Trophoblast cell (in vitro differentiated cells and primary cell): ENCODE data around the gene ZNF304.

Experiments
- DNase-seq, 2 donors: peaks; one replicate each; pipeline ENCODE4 v3.0.0-alpha.2; 2016
- H2AFZ ChIP-seq: 2 replicates; pipeline ENCODE4 v1.6.1; 2013; ENCODE audit warnings: low read length, moderate library complexity, mild to moderate bottlenecking; ENCODE audit not compliant: insufficient read depth, poor library complexity
- H2AK5ac ChIP-seq: 2 replicates; pipeline ENCODE4 v1.6.1; 2013; ENCODE audit warnings: mild to moderate bottlenecking, low read length
- H2BK120ac ChIP-seq: 2 replicates; pipeline ENCODE4 v1.6.1; 2013; ENCODE audit warnings: low read length, mild to moderate bottlenecking, moderate library complexity; ENCODE audit not compliant: insufficient read depth, poor library complexity
- H2BK12ac ChIP-seq: 2 replicates; pipeline ENCODE4 v1.6.1; 2013; ENCODE audit warnings: mild to moderate bottlenecking, low read length, moderate library complexity
- H2BK5ac ChIP-seq: 2 replicates; pipeline ENCODE4 v1.6.1; 2013; ENCODE audit warnings: low read length, low read depth, moderate library complexity, mild to moderate bottlenecking; ENCODE audit not compliant: poor library complexity
- H3K14ac ChIP-seq: 2 replicates; pipeline ENCODE4 v1.6.1; 2013; ENCODE audit warnings: mild to moderate bottlenecking, low read length
- H3K18ac ChIP-seq: 2 replicates; pipeline ENCODE4 v1.6.1; 2013; ENCODE audit warnings: mild to moderate bottlenecking, low read length
- H3K23ac ChIP-seq: 2 replicates; pipeline ENCODE4 v1.6.1; 2013; ENCODE audit warnings: low read length
- H3K27ac ChIP-seq: 2 replicates; pipeline ENCODE4 v1.5.1; 2013; ENCODE audit warnings: low read depth, mild to moderate bottlenecking, inconsistent platforms, low read length, moderate library complexity
- H3K27me3 ChIP-seq: 2 replicates; pipeline ENCODE4 v1.6.1; 2013; ENCODE audit warnings: inconsistent platforms, mild to moderate bottlenecking, low read length, moderate library complexity; ENCODE audit not compliant: insufficient read depth
- H3K36me3 ChIP-seq, 2 experiments: 1 replicate in 1 of 2; 2 replicates in 1 of 2; pipeline ENCODE4 v1.6.1; 2013; ENCODE audit warnings: low read length in 2 of 2, mild to moderate bottlenecking in 2 of 2, moderate library complexity in 1 of 2; ENCODE audit not compliant: insufficient read depth in 2 of 2, control insufficient read depth in 1 of 2
- H3K4ac ChIP-seq: 2 replicates; pipeline ENCODE4 v1.6.1; 2013; ENCODE audit warnings: low read depth, mild to moderate bottlenecking, low read length, moderate library complexity
- H3K4me1 ChIP-seq, 2 experiments: 1 replicate in 1 of 2; 2 replicates in 1 of 2; pipeline ENCODE4 v1.6.1; 2013; ENCODE audit warnings: low read length in 2 of 2, mild to moderate bottlenecking in 2 of 2, moderate library complexity in 1 of 2; ENCODE audit not compliant: insufficient read depth in 2 of 2, control insufficient read depth in 1 of 2
- H3K4me2 ChIP-seq: 2 replicates; pipeline ENCODE4 v1.6.1; 2013; ENCODE audit warnings: inconsistent platforms, mild to moderate bottlenecking, low read length, moderate library complexity
- H3K4me3 ChIP-seq: 2 replicates; pipeline ENCODE4 v1.5.1; 2013; ENCODE audit warnings: mild to moderate bottlenecking, low read depth, low read length, inconsistent platforms
- H3K79me1 ChIP-seq: one replicate; pipeline ENCODE4 v1.6.1; 2013; ENCODE audit warnings: low read length
- H3K79me2 ChIP-seq: 2 replicates; pipeline ENCODE4 v1.6.1; 2013; ENCODE audit warnings: low read length, mild to moderate bottlenecking; ENCODE audit not compliant: control insufficient read depth, insufficient read depth, poor library complexity
- H3K9ac ChIP-seq: 2 replicates; pipeline ENCODE4 v1.6.1; 2013; ENCODE audit warnings: mild to moderate bottlenecking, low read length
- H3K9me3 ChIP-seq: 2 replicates; pipeline ENCODE4 v1.6.1; 2013; ENCODE audit warnings: low read depth, mild to moderate bottlenecking, control low read depth, inconsistent platforms, low read length; ENCODE audit not compliant: insufficient read depth
- H4K12ac ChIP-seq: 2 replicates; pipeline ENCODE4 v1.6.1; 2013; ENCODE audit warnings: low read depth, mild to moderate bottlenecking, low read length, moderate library complexity
- H4K8ac ChIP-seq: 2 replicates; pipeline ENCODE4 v1.6.1; 2013; ENCODE audit warnings: low read depth, mild to moderate bottlenecking, low read length, moderate library complexity
- H4K91ac ChIP-seq: one replicate; pipeline ENCODE4 v1.6.1; 2013; ENCODE audit warnings: low read depth, mild to moderate bottlenecking, low read length, moderate library complexity
- WGBS: extraction: QIAGEN DNeasy Blood & Tissue Kit; methylation state at CpG from one replicate; pipeline ENCODE4 v1.1.7; 2013; ENCODE audit warnings: missing lambda C conversion rate; ENCODE audit not compliant: insufficient read length, insufficient coverage; ENCODE audit errors: extremely low coverage; 5-methylcytosine and 5-hydroxymethylcytosine counted together

ZNF304 gene

GRCh38 chr19:57324992-57325391 is 26.1 kb upstream of the ZNF304 start:
- H3K27me3 ChIP-seq: no peaks in the 10 kb centered on the region
- no peak overlapping the region for H2BK5ac ChIP-seq
- no peak overlapping the region for H2BK120ac ChIP-seq
- no peak overlapping the region for H3K23ac ChIP-seq
- H3K14ac ChIP-seq: no peak overlapping the region
- no peak overlapping the region for H3K27ac ChIP-seq
- no peak overlapping the region for H3K4me2 ChIP-seq
- H3K79me2 ChIP-seq: peaks cover 8% of the 10 kb centered on the region
- no peak overlapping the region for H2BK12ac ChIP-seq
- H2AK5ac ChIP-seq: no peak overlapping the region
- H3K4ac ChIP-seq: no peak overlapping the region
- H4K12ac ChIP-seq: no peak overlapping the region
- DNase-seq: no peak
- H3K4me3 ChIP-seq: no peak overlapping the region
- H4K91ac ChIP-seq: no peak overlapping the region
- peaks cover 31 to 49% of the 10 kb centered on the region in 2 experiments for H3K36me3 ChIP-seq
- no peak overlapping the region for H3K9ac ChIP-seq
- no peak overlapping the region for H4K8ac ChIP-seq
- peaks cover 6 to 8% of the 10 kb centered on the region in 2 experiments for H3K4me1 ChIP-seq
- H2AFZ ChIP-seq: no peak overlapping the region
- peaks cover 5% of the 10 kb centered on the region for H3K79me1 ChIP-seq
- no peak overlapping the region for H3K18ac ChIP-seq
- H3K9me3 ChIP-seq: peaks cover 2% of the 10 kb centered on the region

- no peak overlapping the region for H3K4me3 ChIP-seq
- H4K12ac ChIP-seq: no peak overlapping the region
- H3K23ac ChIP-seq: no peak overlapping the region
- no peak overlapping the region for H2BK12ac ChIP-seq
- no peak overlapping the region for H4K91ac ChIP-seq
- no peak overlapping the region for H2BK5ac ChIP-seq
- no peak overlapping the region for H3K9ac ChIP-seq
- H3K4me2 ChIP-seq: no peak overlapping the region
- peaks cover 2% of the 10 kb centered on the region for H3K9me3 ChIP-seq
- H3K4me1 ChIP-seq: no peaks in the 10 kb centered on the region
- H3K27ac ChIP-seq: no peak overlapping the region
- WGBS: no CpG with 5 or more reads among the region's 8 CpGs
- H2AK5ac ChIP-seq: no peak overlapping the region
- H4K8ac ChIP-seq: no peak overlapping the region
- H3K14ac ChIP-seq: no peak overlapping the region
- H3K79me2 ChIP-seq: no peaks in the 10 kb centered on the region
- DNase-seq: no peak
- H2AFZ ChIP-seq: no peak overlapping the region
- H3K79me1 ChIP-seq: no peaks in the 10 kb centered on the region
- peaks cover 31 to 49% of the 10 kb centered on the region in 2 experiments for H3K36me3 ChIP-seq
- no peak overlapping the region for H2BK120ac ChIP-seq
- H3K4ac ChIP-seq: no peak overlapping the region
- H3K18ac ChIP-seq: no peak overlapping the region
- no peaks in the 10 kb centered on the region for H3K27me3 ChIP-seq
Measured at GRCh38 chr19:57327993-57328392, 23.1 kb upstream of the ZNF304 start.

GRCh38 chr19:57334191-57334590 is 16.9 kb upstream of the ZNF304 start:
- no peak overlapping the region for H2AK5ac ChIP-seq
- H3K79me2 ChIP-seq: no peaks in the 10 kb centered on the region
- H2BK120ac ChIP-seq: no peak overlapping the region
- no peak overlapping the region for H2BK12ac ChIP-seq
- no peak overlapping the region for H3K27ac ChIP-seq
- H3K4me1 ChIP-seq: no peaks in the 10 kb centered on the region
- H3K9me3 ChIP-seq: peaks cover 2% of the 10 kb centered on the region
- no peak overlapping the region for H2BK5ac ChIP-seq
- H3K23ac ChIP-seq: no peak overlapping the region
- no peak overlapping the region for H4K8ac ChIP-seq
- no peak overlapping the region for H3K14ac ChIP-seq
- WGBS: no CpG with 5 or more reads among the region's 4 CpGs
- H3K4ac ChIP-seq: no peak overlapping the region
- no peaks in the 10 kb centered on the region for H3K36me3 ChIP-seq
- H3K4me3 ChIP-seq: no peak overlapping the region
- H4K12ac ChIP-seq: no peak overlapping the region
- H3K4me2 ChIP-seq: no peak overlapping the region
- no peak overlapping the region for H4K91ac ChIP-seq
- H3K18ac ChIP-seq: no peak overlapping the region
- DNase-seq: peak; percentile 94 to 98
- no peaks in the 10 kb centered on the region for H3K79me1 ChIP-seq
- H3K9ac ChIP-seq: no peak overlapping the region
- H3K27me3 ChIP-seq: no peaks in the 10 kb centered on the region
- no peak overlapping the region for H2AFZ ChIP-seq

- no peak overlapping the region for H3K4me2 ChIP-seq
- no peak overlapping the region for H4K91ac ChIP-seq
- H2AK5ac ChIP-seq: no peak overlapping the region
- H2BK12ac ChIP-seq: no peak overlapping the region
- H4K12ac ChIP-seq: no peak overlapping the region
- WGBS: no CpG with 5 or more reads among the region's 3 CpGs
- H3K4me3 ChIP-seq: no peak overlapping the region
- no peak overlapping the region for H3K18ac ChIP-seq
- no peaks in the 10 kb centered on the region for H3K27me3 ChIP-seq
- H3K36me3 ChIP-seq: no peaks in the 10 kb centered on the region
- H4K8ac ChIP-seq: no peak overlapping the region
- no peak overlapping the region for H3K9ac ChIP-seq
- H2BK5ac ChIP-seq: no peak overlapping the region
- no peak overlapping the region for H3K23ac ChIP-seq
- no peak overlapping the region for H3K14ac ChIP-seq
- H2AFZ ChIP-seq: no peak overlapping the region
- no peaks in the 10 kb centered on the region for H3K79me2 ChIP-seq
- DNase-seq: no peak
- H2BK120ac ChIP-seq: no peak overlapping the region
- no peak overlapping the region for H3K4ac ChIP-seq
- H3K4me1 ChIP-seq: no peaks in the 10 kb centered on the region
- no peaks in the 10 kb centered on the region for H3K79me1 ChIP-seq
- H3K9me3 ChIP-seq: peaks cover 2% of the 10 kb centered on the region
- H3K27ac ChIP-seq: no peak overlapping the region
Measured at GRCh38 chr19:57338877-57339276, 12.2 kb upstream of the ZNF304 start.
